ENCODE measurements around the gene PRSS36.
"Not testable (repeated sequence)": the region's sequence is repeated elsewhere in the genome, so short reads cannot be mapped to it uniquely, and the experiment has no call there.

Gene PRSS36

GRCh38 chr16:31149894-31150890 is at the start of gene PRSS36:
Gene PRSS36 (minus strand): TSS chr16:31150066. CDS start chr16:31150035, 31 bp downstream.
- DNase-seq: no peak
- ATAC-seq: no peak

- no peak for ATAC-seq
- DNase-seq: no peak
Observed at GRCh38 chr16:31199430-31200041, 49.7 kb upstream of the PRSS36 start.

- DNase-seq (no peak), ATAC-seq (no peak)
Observed at GRCh38 chr16:31198207-31198882, 48.5 kb upstream of the PRSS36 start.

- no peak for DNase-seq
- no peak for ATAC-seq
Observed at GRCh38 chr16:31196324-31197088, 46.6 kb upstream of the PRSS36 start.

GRCh38 chr16:31195861-31196260 is 46.0 kb upstream of the PRSS36 start:
- DNase-seq, ATAC-seq: not testable (repeated sequence)

GRCh38 chr16:31194898-31195297 is 45.0 kb upstream of the PRSS36 start:
- DNase-seq (no peak), ATAC-seq (no peak)

- no peak for DNase-seq
- ATAC-seq: no peak
Observed at GRCh38 chr16:31193874-31194273, 44.0 kb upstream of the PRSS36 start.

GRCh38 chr16:31192856-31193642 is 43.2 kb upstream of the PRSS36 start:
- ATAC-seq (no peak), DNase-seq (no peak)

GRCh38 chr16:31191697-31192428 is 42.0 kb upstream of the PRSS36 start:
- ATAC-seq (no peak), DNase-seq (no peak)

- DNase-seq: no peak
- no peak for ATAC-seq
Observed at GRCh38 chr16:31190818-31191444, 41.1 kb upstream of the PRSS36 start.

GRCh38 chr16:31190061-31190460 is 40.2 kb upstream of the PRSS36 start:
- ATAC-seq (no peak), DNase-seq (no peak)

GRCh38 chr16:31189412-31189778 is 39.5 kb upstream of the PRSS36 start:
- ATAC-seq (no peak), DNase-seq (no peak)

GRCh38 chr16:31188450-31189411 is 38.9 kb upstream of the PRSS36 start:
- DNase-seq: no peak
- ATAC-seq: no peak

- no peak for ATAC-seq
Observed at GRCh38 chr16:31187808-31188189, 37.9 kb upstream of the PRSS36 start.

GRCh38 chr16:31186930-31187807 is 37.3 kb upstream of the PRSS36 start:
- no peak for ATAC-seq
- DNase-seq: no peak

More at GRCh38 chr16:31187808-31188189, 37.9 kb upstream of the PRSS36 start:
- no peak for DNase-seq

GRCh38 chr16:31186176-31186575 is 36.3 kb upstream of the PRSS36 start:
- DNase-seq: no peak
- no peak for ATAC-seq

GRCh38 chr16:31185339-31185738 is 35.5 kb upstream of the PRSS36 start:
- DNase-seq (no peak), ATAC-seq (no peak)

- DNase-seq (no peak), ATAC-seq (no peak)
Observed at GRCh38 chr16:31184888-31185287, 35.0 kb upstream of the PRSS36 start.
